Measurements from ENCODE around the gene RBM19.
"Not testable (repeated sequence)": the region's sequence is repeated elsewhere in the genome, so short reads cannot be mapped to it uniquely, and the experiment has no call there.

RBM19 gene

DNA sequence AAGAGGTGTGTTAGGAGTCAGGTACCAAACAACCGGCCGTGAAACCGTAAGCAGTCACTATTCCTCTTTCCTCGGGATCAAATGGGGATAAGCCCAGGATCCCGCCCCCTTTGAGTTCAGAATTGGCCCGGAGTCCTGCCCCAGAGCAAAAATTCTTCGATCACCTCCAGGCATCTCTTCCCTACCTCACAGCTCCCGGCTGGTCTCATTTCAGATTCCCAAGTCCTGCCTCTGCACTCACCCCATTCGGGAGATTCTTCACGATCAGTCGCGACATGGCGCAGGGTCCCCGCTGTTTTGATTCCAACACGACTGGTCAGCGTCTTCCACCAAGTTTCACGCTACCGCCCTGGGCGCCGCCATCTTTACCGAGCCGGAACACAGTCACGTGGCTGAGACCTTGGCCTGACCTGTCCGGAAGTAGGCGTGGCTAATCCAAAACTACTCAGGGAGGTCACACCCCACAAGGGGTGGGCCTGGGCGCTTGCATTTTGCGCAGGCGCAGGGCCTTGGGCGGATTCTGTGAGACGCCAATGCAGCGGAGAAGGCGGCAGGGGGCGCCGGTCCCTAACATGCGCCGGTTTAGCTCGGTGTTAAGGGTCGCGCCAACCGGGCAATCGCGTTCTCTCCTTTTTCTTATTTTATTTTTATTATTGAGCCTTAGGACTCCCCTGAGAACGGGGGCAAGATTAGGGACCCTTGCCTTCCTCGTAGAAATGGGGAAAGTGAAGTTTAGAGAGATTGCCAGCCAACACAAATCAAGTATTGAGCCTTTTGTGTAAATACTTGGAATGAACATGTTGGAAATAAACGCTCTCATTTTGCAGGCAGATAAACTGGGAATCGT, at the start of gene RBM19:
TSS of gene RBM19 (minus strand) at position 375 of the 847 bp plus-strand sequence. CDS start at position 277, 98 bp downstream.
- peak; percentile 94 for DNase-seq

DNA sequence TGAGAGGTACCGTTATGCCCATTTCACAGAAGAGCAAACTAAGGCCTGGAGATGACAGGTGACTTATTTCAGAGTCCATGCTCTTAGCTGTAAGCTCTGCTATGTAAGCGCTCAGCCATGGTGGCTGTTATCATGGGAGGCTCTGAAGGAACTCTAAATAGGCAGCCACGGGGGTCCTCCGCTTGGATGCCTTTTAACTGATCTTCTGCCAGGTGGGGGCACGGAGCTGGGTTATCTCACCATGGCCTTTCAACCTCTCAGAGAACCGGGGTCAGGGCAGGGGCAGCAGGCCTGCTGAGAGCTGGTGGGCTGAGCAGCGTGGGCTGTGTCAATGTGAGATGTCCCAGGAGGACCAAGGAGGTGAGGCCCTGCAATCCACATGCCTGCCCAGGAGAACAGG, 49.7 kb upstream of the RBM19 start:
- DNase-seq: no peak

DNA sequence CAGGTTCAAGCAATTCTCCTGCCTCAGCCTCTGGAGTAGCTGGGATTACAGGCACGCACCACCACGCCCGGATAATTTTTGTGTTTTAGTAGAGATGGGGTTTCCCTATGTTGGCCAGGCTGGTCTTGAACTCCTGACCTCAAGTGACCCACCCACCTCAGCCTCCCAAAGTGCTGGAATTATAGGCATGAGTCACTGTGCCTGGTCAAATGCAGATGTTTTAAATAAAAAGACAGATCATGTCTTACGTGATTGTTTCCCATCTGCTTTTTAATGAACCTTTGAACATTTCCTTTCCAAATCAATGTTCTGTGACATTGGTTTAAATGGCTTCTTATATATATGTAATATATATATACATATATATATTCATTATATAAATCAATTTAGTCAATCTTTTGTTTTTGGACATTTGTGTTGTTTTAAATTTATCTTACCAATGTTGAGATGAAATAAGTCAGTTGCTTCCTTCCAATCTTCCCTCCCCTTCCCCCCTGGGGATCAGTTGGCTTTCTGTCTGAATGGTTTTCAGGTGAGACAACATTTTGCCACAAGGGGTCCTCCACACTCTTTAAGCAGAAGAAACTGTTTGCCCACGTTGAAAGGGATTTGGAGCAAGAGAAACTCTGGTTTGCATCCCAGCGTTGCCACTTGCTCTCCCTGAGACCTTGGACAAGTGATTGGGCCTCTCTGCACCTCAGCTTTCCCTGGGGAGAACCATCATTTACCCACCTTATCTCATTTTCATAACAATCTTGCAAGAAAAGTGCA, 47.6 kb upstream of the RBM19 start:
- DNase-seq: peak; percentile 70

DNA sequence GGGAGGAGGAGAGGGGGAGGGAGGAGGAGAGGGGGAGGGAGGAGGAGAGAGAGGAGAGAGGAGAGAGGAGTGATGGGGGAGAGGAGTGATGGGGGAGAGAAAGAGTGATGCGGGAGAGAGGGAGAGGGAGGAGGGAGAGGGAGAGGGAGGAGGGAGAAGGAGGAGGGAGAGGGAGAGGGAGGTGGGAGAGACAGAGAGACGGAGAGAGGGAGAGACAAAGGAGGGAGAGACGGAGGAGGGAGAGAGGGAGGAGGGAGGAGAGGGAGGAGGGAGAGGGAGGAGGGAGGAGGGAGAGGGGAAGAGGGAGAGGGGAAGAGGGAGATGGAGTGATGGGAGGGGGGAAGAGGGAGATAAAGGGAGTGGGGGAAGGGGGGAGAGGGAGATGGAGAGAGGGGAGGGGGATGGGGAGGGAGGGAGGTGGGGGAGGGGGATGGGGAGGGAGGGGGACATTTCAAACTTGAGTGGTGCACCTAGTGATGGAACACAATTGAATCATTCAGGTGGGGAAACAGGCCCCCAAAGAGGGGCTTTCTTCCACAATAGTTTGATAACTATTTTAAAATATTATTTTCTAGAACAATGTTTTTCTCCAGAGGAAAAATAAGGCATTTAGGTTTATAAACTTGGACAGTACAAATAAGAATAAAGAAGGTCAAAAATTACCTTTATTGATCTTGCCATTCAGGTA, 46.8 kb upstream of the RBM19 start:
- DNase-seq: no peak

- DNase-seq: no peak
Measured at GRCh38 chr12:114011711-114012110, 45.6 kb upstream of the RBM19 start.

GRCh38 chr12:114006482-114007425, 40.6 kb upstream of the RBM19 start:
- DNase-seq: peak; percentile 32

DNA sequence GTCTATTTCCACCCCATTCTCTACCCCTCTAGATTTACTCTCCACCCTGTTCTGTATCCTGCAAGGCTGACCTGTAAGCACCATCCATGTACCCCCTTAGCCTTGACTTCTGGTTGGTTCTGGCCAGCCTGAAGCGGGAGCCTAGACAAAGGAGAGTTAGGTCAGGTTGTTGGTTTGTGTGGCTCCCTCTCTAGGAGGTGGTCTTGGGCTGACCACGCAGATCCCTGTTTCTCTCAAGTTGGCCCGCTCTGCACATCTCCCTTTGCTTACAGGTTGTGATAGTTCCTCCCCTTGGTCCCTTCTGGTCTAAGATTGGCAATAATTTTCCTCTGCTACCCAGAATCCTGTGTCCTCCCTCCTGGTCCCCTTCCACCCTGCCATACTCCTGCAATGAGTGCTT, 38.3 kb upstream of the RBM19 start:
- no peak for DNase-seq

- peak; percentile 76 for DNase-seq
Measured at GRCh38 chr12:114003286-114003685, 37.2 kb upstream of the RBM19 start.

- DNase-seq: no peak
Measured at GRCh38 chr12:114001511-114002340, 35.6 kb upstream of the RBM19 start.

DNA sequence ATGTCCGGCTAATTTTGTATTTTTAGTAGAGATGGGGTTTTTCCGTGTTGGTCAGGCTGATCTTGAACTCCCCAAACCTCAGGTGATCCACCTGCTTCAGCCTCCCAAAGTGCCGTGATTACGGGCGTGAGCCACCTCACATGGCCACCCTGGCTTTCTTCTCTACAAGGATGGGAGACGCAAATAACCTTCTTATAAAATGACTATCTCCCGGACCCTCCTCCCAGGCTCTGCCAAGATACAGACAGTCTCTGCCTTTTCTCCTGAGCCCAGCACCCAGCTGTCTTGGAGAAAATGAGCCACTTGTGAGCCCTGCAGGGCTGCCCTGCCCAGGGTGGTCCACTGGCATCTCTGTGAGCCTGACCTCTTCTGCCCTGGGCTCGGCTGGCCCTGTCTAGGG, 34.7 kb upstream of the RBM19 start:
- no peak for DNase-seq

- DNase-seq: not testable (repeated sequence)
Measured at GRCh38 chr12:114000261-114000660, 34.1 kb upstream of the RBM19 start.

GRCh38 chr12:113997365-113997764, 31.2 kb upstream of the RBM19 start:
- no peak for DNase-seq

DNA sequence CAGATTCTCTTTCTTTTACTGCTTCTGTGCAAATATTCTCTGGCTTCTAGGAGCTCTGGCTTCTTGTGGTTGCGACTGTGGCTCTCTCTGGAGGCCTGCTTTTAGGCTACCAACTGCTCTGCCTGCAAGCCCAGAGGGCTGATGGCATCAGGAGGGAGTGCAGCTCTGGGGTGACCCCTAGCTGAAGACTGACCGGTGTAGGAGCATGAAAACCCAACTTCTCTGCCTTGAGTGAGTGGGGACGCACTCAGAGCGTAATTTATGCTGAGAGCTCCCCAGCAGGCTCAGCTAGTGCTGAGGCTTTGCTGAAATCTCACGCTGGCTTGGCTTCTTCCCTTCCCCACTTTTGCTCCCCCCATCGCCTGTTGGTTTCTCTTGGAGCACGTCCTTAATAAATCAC, 29.9 kb upstream of the RBM19 start:
- peak; percentile 73 for DNase-seq

GRCh38 chr12:113994051-113994450, 27.9 kb upstream of the RBM19 start:
- DNase-seq: no peak

- not testable (repeated sequence) for DNase-seq
Measured at GRCh38 chr12:113992751-113993150, 26.6 kb upstream of the RBM19 start.

DNA sequence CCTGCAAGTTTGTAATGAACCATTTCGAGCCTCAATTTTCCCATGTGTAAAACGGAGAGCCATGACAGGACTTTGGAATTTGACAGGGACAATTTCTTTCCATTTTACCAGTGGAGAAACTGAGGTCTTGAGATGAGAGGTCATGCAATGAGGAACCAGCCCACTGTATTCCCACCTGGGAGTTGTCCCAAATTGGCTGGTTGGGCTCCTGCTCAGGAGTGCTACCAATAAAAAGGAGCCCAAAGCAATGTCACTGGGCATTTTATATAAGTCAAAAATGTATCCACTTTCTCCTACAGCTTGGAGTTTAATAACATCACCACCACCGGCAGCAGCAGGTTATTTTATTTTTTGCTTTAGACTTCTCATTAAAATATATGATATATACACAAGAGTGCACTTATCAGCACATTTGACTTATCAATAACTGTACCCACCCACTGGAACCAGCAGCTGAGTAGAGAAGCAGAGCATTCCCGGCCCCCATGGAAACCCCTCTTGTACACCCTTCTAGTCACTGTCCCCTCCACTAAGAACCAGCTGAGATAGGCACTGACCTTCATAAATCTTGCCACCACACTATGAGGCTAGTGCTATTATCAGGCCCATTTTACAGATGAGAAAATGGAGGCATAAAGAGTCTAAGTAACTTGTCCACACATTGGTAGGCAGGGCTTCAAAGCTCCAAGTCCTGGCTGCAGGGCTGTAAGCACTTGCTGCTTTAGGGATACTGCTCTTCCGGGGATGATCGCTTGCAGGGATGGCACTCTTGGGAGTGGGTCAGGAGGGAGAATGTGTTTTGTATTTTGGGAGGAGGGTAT, 25.3 kb upstream of the RBM19 start:
- DNase-seq: no peak

- DNase-seq: no peak
Measured at GRCh38 chr12:113990250-113991223, 24.4 kb upstream of the RBM19 start.

- no peak for DNase-seq
Measured at GRCh38 chr12:113988976-113989375, 22.9 kb upstream of the RBM19 start.

- no peak for DNase-seq
Measured at GRCh38 chr12:113988064-113988451, 21.9 kb upstream of the RBM19 start.
